ENCODE data around the gene ARMCX2.
A peak's percentile ranks its signal among the peaks of the same experiment; 100 is the strongest.

Gene ARMCX2

DNA sequence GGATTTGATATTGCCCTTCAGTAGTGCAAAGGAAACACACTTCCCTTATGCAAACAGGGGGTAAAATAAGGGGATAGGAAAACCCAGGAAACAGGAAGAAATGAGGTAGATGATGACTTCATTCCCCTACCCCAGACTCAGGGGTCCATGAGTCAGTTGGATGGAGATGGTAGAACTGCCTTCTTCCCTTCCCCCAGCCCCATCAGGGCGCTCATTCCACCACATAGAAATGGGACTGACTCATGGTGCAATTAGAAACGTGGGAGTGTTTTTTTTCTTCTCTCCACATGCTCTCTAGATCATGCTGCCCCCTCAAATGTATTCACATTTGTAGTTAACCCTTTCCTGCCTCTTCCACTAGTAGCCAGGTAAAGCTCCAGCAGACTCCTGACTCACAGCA is 23.1 kb upstream of the ARMCX2 start:
- peak; percentile 61 for DNase-seq (ENCODE audit: low read depth, low spot score)
- TF ChIP-seq, protein P1, sequence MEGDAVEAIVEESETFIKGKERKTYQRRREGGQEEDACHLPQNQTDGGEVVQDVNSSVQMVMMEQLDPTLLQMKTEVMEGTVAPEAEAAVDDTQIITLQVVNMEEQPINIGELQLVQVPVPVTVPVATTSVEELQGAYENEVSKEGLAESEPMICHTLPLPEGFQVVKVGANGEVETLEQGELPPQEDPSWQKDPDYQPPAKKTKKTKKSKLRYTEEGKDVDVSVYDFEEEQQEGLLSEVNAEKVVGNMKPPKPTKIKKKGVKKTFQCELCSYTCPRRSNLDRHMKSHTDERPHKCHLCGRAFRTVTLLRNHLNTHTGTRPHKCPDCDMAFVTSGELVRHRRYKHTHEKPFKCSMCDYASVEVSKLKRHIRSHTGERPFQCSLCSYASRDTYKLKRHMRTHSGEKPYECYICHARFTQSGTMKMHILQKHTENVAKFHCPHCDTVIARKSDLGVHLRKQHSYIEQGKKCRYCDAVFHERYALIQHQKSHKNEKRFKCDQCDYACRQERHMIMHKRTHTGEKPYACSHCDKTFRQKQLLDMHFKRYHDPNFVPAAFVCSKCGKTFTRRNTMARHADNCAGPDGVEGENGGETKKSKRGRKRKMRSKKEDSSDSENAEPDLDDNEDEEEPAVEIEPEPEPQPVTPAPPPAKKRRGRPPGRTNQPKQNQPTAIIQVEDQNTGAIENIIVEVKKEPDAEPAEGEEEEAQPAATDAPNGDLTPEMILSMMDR (IDR thresholded peaks at IDR 0.05; ENCODE audit: low read depth, low read length): no peak
- H3K4me3 ChIP-seq (ENCODE audit: low read depth, low read length): no peak overlapping the region
- in situ Hi-C loops (cut with HindIII; ENCODE audit: low sequenced_read_pairs): no loop called here

DNA sequence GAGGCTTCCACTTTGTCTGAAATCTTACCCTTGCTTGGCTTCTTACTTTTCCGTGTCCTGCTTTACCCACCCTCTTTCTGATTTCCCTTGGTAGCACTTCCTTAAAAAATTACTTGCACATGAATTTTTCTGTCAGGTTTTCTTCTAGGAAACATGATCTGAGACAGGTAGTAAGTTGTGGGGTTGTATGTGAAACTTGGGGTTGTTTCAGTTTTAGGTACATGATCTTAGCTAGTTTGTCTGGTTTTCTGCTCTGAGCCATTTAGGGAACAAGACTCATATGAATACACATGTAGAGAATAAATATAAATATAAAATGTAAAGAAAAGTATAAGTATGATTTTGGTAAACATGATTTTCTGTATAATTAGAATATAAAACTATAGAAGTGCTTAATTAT is 17.4 kb upstream of the ARMCX2 start:
- DNase-seq (ENCODE audit: low read depth, low spot score): no peak
- TF ChIP-seq, protein P1 (IDR thresholded peaks at IDR 0.05; ENCODE audit: low read depth, low read length): no peak
- in situ Hi-C loops (cut with HindIII; ENCODE audit: low sequenced_read_pairs): no loop called here
- H3K4me3 ChIP-seq (ENCODE audit: low read depth, low read length): no peak overlapping the region

DNA sequence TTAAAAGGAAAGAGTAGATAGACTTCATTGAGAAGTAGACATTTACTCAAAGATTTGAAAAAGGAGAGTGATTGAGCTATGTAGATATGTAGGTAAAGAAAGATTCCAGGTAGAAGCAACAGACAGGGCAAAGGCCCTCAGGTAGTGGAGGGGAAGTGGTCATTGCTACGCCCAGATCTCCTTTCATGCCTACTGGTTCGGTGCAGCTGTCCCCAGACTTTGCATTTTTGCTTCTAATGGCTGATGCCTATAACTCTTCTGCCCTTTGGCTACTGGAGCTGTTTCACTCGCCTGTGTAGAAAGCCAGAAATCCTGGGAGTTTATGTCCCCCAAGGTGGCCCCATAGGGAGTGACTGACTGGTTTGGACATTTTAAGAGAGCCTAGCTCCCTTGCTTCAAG is 16.9 kb upstream of the ARMCX2 start:
- H3K4me3 ChIP-seq (ENCODE audit: low read depth, low read length): no peak overlapping the region
- TF ChIP-seq, protein P1 (IDR thresholded peaks at IDR 0.05; ENCODE audit: low read depth, low read length): no peak
- DNase-seq (ENCODE audit: low read depth, low spot score): no peak
- in situ Hi-C loops (cut with HindIII; ENCODE audit: low sequenced_read_pairs): no loop called here

DNA sequence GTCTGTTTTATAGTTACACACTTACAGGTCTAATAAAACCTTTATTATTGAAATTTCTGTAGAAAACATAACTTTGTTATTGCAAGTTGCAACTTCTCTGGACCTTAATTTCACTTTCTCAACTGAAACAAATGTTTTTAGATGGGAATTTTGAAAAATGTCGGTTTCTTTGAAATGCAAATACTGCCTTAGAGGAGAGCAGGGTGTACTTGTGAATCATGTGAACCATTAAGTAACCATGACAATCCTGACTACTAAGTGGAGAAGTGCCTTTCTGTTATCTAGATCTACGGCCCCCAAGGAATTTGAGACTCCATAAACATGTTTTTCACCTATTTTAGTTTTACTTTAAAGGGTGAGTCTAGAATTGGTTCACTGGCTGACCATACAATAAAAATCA is 8.5 kb upstream of the ARMCX2 start:
- no peak for DNase-seq (ENCODE audit: low read depth, low spot score)
- TF ChIP-seq, protein P1 (IDR thresholded peaks at IDR 0.05; ENCODE audit: low read depth, low read length): no peak
- in situ Hi-C loops (cut with HindIII; ENCODE audit: low sequenced_read_pairs): no loop called here
- H3K4me3 ChIP-seq (ENCODE audit: low read depth, low read length): no peak overlapping the region

DNA sequence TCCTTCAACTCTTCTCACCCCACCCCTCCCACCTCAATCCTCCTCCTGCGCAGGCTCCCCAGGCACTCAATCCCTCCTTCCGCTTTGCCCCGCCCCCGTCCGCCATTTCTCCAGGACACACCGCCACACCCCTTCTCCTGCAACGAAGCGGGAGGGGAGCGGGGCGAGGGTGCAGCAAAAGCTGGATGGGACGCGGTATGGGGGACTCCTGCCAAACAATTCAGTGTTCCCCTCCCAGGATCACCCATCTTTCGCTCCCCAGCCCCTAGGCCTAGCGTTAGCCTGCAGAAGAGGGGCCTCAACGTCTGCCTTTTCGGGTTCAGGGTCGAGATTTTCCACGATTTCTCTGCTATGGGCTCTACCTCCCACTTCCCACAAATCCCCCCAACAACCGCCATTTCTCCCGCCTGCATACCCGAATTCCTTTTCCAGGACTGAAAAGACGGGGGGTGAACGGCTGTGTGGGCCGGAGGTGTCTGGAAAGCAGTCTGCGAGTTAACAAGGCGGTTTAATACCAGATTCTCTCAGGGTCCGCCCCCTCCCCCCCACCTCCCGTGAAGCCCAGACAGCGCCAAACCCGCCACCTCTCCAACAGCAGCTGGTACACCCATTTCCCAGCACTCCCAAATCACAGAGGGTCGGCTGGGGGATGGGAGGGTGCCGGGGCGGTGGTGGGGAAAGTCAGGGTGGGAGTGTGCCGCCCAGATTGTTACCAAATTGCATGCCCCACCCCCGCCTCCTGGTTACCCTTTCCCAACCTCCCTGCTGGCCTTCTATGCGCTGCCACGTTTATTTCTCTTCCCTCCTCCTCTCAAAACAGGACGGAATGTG is 774 bp downstream of the ARMCX2 start:
- DNase-seq (ENCODE audit: low read depth, low spot score): peak; percentile 59
- in situ Hi-C loops (cut with HindIII; ENCODE audit: low sequenced_read_pairs): no loop called here
- H3K4me3 ChIP-seq (ENCODE audit: low read depth, low read length): peak overlapping the region; percentile 71
- TF ChIP-seq, protein P1 (IDR thresholded peaks at IDR 0.05; ENCODE audit: low read depth, low read length): no peak

DNA sequence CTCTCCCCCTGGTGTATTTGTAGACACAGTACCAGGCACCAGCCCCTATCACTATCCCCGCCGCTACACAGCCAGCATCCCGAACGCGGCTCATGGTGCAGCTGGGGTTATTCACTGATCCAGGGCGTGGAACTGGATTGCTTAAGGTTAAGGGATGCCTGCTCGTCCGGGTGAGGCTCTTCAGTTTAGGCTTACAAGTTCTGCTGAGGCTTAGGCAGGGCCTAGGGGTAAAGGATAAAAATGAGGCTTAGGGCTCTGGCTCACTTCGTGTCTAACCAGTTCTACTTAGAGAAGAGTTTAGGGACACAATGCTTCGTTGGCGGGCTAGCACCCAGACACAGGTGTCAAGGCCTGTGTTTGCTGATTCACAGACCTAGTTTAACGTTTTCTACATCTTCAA is 2.2 kb downstream of the ARMCX2 start:
- in situ Hi-C loops (cut with HindIII; ENCODE audit: low sequenced_read_pairs): no loop called here
- TF ChIP-seq, protein P1 (IDR thresholded peaks at IDR 0.05; ENCODE audit: low read depth, low read length): no peak
- DNase-seq (ENCODE audit: low read depth, low spot score): no peak
- no peak overlapping the region for H3K4me3 ChIP-seq (ENCODE audit: low read depth, low read length)

Measured in astrocyte of the spinal cord (primary cell).